Activated CD8-positive, alpha-beta T cell treated with anti-CD3 and anti-CD28 coated beads for 36 hours (primary cell): ENCODE results near the gene CLMN. TPM values are rescaled to one million over a fixed set of nuclear protein-coding genes. Genes with fewer than 3 reads are reported as not detected.

Experiments
- ATAC-seq: fragments of 200-7000 bp; cut with Tn5 transposase; one replicate; pipeline ENCODE4 v1.10.0; 2021; ENCODE audit warnings: mild to moderate bottlenecking, moderate library complexity
- CTCF ChIA-PET: fragments of 350-600 bp; sonication (Branson Sonifier 250); formaldehyde crosslinking; loops from one replicate; lab custom pipeline; 2021; ENCODE audit warnings: antibody characterized with exemption; lab: Charles Lee
- POLR2A ChIA-PET: fragments of 350-600 bp; sonication (Branson Sonifier 250); formaldehyde crosslinking; loops from one replicate; lab custom pipeline; 2021; ENCODE audit warnings: antibody characterized with exemption; lab: Charles Lee
- DNase-seq: peaks from one replicate; pipeline ENCODE4 v3.0.0-alpha.2; 2020
- H3K27ac Mint-ChIP-seq: one replicate; pipeline ENCODE4 v1.8.0; 2021; ENCODE audit warnings: mild to moderate bottlenecking, mixed read lengths
- H3K27me3 Mint-ChIP-seq: one replicate; pipeline ENCODE4 v1.8.0; 2021; ENCODE audit warnings: mixed read lengths
- H3K36me3 Mint-ChIP-seq: one replicate; pipeline ENCODE4 v1.8.0; 2021; ENCODE audit warnings: low read depth, mixed read lengths
- H3K4me1 Mint-ChIP-seq: one replicate; pipeline ENCODE4 v1.8.0; 2021; ENCODE audit warnings: low read depth, mixed read lengths
- H3K4me3 Mint-ChIP-seq: one replicate; pipeline ENCODE4 v1.8.0; 2021; ENCODE audit warnings: mild to moderate bottlenecking, moderate library complexity, mixed read lengths
- H3K9me3 Mint-ChIP-seq: one replicate; pipeline ENCODE4 v1.8.0; 2021; ENCODE audit warnings: mixed read lengths
- CTCF ChIP-seq: fragments of 200-600 bp; IDR thresholded peaks from one replicate; pipeline ENCODE4 v1.8.0; 2022; ENCODE audit warnings: antibody characterized with exemption, mild to moderate bottlenecking
- intact Hi-C: fragments of 100-400 bp; cut with micrococcal nuclease; formaldehyde crosslinking; loops from one replicate; pipeline ENCODE4 v1.10.0; 2022
- total RNA-seq, 2 experiments: library from RNA; stranded (reverse); gene quantifications; one replicate each; pipeline ENCODE4 v1.2.3, GENCODE V29; 2021

Gene CLMN
- total RNA-seq, 2 experiments from 2014 or later = 0.31 to 0.59 TPM

- ATAC-seq (no peak), DNase-seq (no peak)
- Mint-ChIP-seq H3K27me3 (no peaks in the 10 kb centered on the region), H3K27ac (no peak overlapping the region), H3K4me1 (no peaks in the 10 kb centered on the region), H3K9me3 (no peaks in the 10 kb centered on the region), H3K36me3 (no peaks in the 10 kb centered on the region), H3K4me3 (no peak overlapping the region)
- no peak for TF ChIP-seq CTCF
- POLR2A ChIA-PET = no interaction called here
- CTCF ChIA-PET = no interaction called here
- intact Hi-C loops = no loop called here
These were observed 76.8 kb downstream of the CLMN start for GRCh38 chr14:95242870-95243269.

- no peak for TF ChIP-seq CTCF
- H3K36me3 Mint-ChIP-seq = no peaks in the 10 kb centered on the region
- H3K4me1 Mint-ChIP-seq = no peaks in the 10 kb centered on the region
- ATAC-seq (no peak), DNase-seq (no peak)
- POLR2A ChIA-PET = no interaction called here
- H3K27ac Mint-ChIP-seq = no peak overlapping the region
- no peaks in the 10 kb centered on the region for H3K27me3 Mint-ChIP-seq
- no peak overlapping the region for H3K4me3 Mint-ChIP-seq
- CTCF ChIA-PET = no interaction called here
- H3K9me3 Mint-ChIP-seq = no peaks in the 10 kb centered on the region
- intact Hi-C loops = no loop called here
These were observed 78.6 kb downstream of the CLMN start for GRCh38 chr14:95240859-95241813.

GRCh38 chr14:95238487-95239298 lies 81.0 kb downstream of the CLMN start:
- Mint-ChIP-seq H3K36me3 (no peaks in the 10 kb centered on the region), H3K9me3 (no peaks in the 10 kb centered on the region), H3K4me3 (no peak overlapping the region), H3K27ac (no peak overlapping the region), H3K27me3 (no peaks in the 10 kb centered on the region), H3K4me1 (no peaks in the 10 kb centered on the region)
- no peak for ATAC-seq
- CTCF ChIA-PET = no interaction called here
- POLR2A ChIA-PET = no interaction called here
- intact Hi-C loops = no loop called here
- DNase-seq = no peak
- no peak for TF ChIP-seq CTCF

- Mint-ChIP-seq H3K9me3 (no peaks in the 10 kb centered on the region), H3K36me3 (no peaks in the 10 kb centered on the region), H3K27me3 (no peaks in the 10 kb centered on the region), H3K27ac (no peak overlapping the region), H3K4me3 (no peak overlapping the region), H3K4me1 (no peaks in the 10 kb centered on the region)
- CTCF ChIA-PET = no interaction called here
- DNase-seq = no peak
- ATAC-seq = no peak
- POLR2A ChIA-PET = no interaction called here
- no peak for TF ChIP-seq CTCF
- intact Hi-C loops = no loop called here
These were observed 81.8 kb downstream of the CLMN start for GRCh38 chr14:95237958-95238340.
